GM21825 (cell line): ENCODE measurements around the gene FRMD1.

Source experiments
- ATAC-seq: cut with Tn5 transposase; IDR thresholded peaks from one replicate; pipeline ENCODE4 v1.9.1; 2021; ENCODE audit warnings: mild to moderate bottlenecking, moderate library complexity; ENCODE audit not compliant: unreplicated experiment

FRMD1 gene

GRCh38 chr6:168045706-168046620, 33.0 kb downstream of the FRMD1 start:
- no peak for ATAC-seq

GRCh38 chr6:168045141-168045691, 33.8 kb downstream of the FRMD1 start:
- ATAC-seq: no peak

GRCh38 chr6:168044521-168045130, 34.4 kb downstream of the FRMD1 start:
- no peak for ATAC-seq

- ATAC-seq: no peak
These were observed 35.1 kb downstream of the FRMD1 start for GRCh38 chr6:168043848-168044415.

GRCh38 chr6:168043193-168043847, 35.7 kb downstream of the FRMD1 start:
- ATAC-seq: no peak

GRCh38 chr6:168042426-168043192, 36.4 kb downstream of the FRMD1 start:
- ATAC-seq: no peak

GRCh38 chr6:168041928-168042327, 37.1 kb downstream of the FRMD1 start:
- no peak for ATAC-seq

- ATAC-seq: no peak
These were observed 38.0 kb downstream of the FRMD1 start for GRCh38 chr6:168040856-168041496.

- no peak for ATAC-seq
These were observed 39.2 kb downstream of the FRMD1 start for GRCh38 chr6:168039849-168040248.

- no peak for ATAC-seq
These were observed 39.7 kb downstream of the FRMD1 start for GRCh38 chr6:168039301-168039700.

GRCh38 chr6:168038576-168039140, 40.4 kb downstream of the FRMD1 start:
- ATAC-seq: no peak

GRCh38 chr6:168037856-168038255, 41.2 kb downstream of the FRMD1 start:
- no peak for ATAC-seq

- no peak for ATAC-seq
These were observed 41.8 kb downstream of the FRMD1 start for GRCh38 chr6:168037242-168037641.

- ATAC-seq: no peak
These were observed 43.1 kb downstream of the FRMD1 start for GRCh38 chr6:168035661-168036545.

GRCh38 chr6:168035098-168035660, 43.8 kb downstream of the FRMD1 start:
- no peak for ATAC-seq

- no peak for ATAC-seq
These were observed 44.5 kb downstream of the FRMD1 start for GRCh38 chr6:168034537-168034936.

GRCh38 chr6:168033791-168034190, 45.2 kb downstream of the FRMD1 start:
- ATAC-seq: no peak
